Colon (tissue), 2 donors: Measurements from ENCODE around the gene DRD4.

ENCODE experiments used
- FAIRE-seq: peaks from 2 replicates; lab custom pipeline; 2012; peaks lifted over from hg19 to GRCh38; lab: Jason Lieb, UNC
- donor health status: control.
- donor health status: control.

The DRD4 gene

DNA sequence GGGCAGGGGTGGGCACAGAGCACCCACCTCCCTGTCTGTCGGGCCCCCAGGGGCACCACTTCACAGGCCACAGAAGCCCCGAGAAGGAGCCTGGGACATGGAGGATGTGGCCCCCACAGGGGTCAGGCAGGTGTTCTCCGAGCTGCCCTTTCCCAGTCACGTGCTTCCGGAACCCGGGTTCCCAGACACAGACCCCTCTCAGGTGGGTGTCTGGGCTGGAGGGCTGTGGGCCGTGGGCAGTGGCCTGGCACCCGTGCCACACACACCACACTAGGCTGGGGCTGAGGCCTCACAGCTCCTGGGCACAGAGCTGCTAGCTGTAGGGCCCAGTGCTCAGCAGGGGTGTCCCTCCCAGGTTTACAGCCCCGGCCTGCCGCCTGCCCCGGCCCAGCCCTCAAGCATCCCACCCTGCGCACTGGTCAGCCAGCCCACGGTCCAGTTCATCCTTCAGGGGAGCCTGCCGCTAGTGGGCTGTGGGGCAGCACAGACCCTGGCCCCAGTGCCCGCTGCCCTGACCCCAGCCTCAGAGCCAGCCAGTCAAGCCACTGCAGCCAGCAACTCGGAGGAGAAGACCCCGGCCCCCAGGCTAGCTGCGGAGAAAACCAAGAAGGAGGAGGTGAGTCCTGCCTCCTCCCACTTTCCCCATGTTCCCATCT is 26.8 kb upstream of the DRD4 start:
- no peak for FAIRE-seq

DNA sequence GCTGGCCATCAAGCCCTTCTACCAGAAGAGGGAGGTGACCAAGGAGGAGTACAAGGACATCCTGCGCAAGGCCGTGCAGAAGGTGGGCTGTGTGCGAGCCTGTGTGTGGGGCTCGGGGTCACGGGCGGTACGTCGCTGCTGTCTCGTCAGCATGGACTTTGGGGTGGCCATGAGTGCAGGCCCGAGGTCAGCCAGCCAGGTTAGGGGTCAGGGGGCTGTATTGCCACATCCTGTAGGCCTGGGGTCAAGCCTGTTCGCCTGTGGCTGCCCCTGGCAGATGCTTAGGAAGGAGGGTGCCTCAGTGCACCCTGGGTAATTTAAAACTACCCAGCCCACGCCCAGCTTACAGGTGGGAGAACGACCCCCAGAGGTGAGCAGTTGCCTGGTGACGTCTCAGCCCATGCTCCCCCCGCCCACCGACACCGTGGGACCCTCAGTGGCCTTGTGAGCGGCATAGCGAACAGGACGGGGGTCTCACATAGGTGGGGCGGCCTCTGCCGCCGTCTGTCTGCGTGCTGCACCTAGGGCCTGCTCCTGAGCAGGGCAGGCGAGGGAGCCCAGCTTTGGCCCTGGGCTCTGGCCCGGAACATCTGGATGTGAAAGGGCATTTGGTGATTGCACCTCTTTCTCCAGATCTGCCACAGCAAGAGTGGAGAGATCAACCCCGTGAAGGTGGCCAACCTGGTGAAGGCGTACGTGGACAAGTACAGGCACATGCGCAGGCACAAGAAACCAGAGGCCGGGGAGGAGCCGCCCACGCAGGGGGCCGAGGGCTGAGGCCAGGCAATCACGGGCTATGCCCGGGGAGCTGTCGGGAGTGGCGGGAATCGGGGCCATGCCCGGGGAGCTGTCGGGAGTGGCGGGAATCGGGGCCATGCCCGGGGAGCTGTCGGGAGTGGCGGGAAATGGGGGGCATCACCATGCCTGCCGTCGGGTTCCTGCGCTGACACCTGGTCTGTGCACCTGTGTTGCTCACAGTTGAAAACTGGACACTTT is 25.8 kb upstream of the DRD4 start:
- FAIRE-seq: no peak

DNA sequence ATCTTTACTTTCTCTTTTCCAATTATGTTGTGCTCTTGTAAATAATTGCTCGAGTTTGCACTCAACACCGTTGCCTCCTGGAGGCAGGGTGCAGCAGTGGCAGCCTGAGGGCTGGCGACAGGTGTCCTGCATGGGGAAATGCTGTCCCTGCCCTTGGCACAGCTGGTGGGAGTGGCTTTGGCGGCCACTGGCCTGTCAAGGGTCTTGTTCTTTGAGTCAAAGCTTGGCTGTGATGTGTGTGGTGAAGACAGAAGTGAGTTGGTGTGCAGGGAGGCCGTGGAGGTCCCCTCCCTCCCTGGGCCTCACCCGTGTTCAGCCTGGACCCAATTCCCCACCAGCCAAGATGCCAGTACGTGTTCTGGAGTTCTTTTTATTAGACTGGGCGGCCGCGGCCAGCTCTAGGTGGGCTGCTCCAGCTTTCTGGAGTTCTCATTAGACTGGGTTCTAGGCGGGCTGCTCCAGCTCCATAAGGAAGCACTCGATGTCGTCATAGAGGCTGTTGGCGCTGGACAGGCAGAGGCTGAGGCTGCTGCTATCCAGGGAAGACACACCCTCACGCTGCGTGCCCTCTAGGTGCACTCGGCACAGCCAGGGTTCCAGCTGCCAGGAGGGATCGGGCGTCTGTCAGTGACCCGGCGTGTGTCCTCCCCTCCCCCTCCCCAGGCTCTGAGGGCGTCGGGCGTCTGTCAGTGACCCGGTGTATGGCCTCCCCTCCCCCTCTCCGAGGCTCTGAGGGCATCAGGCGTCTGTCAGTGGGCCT is 24.7 kb upstream of the DRD4 start:
- FAIRE-seq: no peak

DNA sequence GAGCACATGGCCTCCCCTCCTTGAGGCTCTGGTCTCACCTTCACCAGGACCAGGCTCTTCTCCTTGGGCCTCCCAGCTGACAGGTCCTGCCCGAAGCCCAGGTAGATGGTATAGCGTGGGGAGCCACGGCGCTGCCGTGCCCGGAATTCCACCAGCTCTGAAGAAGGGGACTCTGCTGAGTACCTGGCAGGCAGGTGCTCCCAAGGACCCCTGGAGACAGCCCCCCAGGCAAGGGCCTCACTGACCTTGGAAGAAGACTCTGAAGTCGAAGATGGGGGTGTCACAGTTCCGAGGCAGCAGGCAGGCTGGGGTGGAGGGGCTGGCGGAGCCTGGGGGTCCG is 24.1 kb upstream of the DRD4 start:
- no peak for FAIRE-seq

DNA sequence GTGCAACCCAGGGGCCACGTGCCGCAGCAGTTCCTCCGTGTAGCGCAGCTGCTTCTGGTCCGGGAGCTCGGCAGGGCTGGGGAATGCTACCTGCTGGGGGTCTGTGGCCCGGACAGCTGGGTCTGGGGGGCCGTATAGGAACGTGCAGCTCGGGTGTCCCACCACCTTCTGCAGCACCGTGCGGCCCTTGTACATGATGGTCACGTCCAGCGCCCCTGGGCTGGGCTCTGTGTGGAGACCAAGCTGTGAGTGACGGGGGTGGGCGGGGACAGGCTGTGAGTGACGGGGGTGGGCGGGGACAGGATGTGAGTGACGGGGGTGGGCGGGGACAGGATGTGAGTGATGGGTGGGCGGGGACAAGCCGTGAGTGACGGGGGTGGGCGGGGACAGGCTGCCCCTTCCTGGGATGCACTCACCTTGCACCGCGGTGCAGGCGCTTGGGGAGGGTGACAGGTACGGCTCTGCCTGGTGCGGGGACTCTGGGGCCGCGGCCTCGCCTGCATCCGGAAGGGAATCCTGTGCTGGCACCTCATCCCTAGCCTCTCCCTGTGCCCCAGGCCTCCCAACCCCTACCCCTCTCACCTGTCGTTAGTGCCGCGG is 23.6 kb upstream of the DRD4 start:
- FAIRE-seq: no peak

DNA sequence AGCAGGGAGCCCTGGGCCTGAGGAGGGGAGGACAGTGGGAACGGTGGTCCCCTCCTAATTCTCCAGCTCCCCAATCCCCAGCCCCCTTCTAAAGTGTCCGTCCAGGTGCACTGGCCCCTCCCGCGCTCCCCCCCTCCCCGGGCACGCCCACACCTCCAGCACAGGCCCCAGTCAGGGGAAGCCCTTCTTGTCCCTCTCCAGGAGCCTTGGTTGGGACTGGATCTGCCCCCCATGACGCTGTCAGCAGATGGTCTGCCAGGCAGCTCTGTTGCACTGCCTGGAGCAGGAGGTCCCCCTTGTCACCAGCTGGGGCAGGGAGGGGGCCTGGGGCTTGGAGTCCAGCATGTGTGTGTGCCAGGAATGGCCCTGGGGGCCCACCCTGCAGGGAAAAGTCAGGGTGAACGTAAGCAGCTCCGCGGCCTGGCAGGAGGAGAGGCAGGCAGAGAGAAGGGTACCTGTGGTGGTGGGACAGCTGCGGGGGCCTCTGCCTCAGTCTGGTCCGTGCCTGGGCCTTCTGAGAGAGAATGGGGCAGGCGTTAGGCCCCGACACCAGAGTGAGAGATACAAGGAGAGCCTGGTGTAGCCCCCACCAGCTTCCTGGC is 22.9 kb upstream of the DRD4 start:
- no peak for FAIRE-seq

DNA sequence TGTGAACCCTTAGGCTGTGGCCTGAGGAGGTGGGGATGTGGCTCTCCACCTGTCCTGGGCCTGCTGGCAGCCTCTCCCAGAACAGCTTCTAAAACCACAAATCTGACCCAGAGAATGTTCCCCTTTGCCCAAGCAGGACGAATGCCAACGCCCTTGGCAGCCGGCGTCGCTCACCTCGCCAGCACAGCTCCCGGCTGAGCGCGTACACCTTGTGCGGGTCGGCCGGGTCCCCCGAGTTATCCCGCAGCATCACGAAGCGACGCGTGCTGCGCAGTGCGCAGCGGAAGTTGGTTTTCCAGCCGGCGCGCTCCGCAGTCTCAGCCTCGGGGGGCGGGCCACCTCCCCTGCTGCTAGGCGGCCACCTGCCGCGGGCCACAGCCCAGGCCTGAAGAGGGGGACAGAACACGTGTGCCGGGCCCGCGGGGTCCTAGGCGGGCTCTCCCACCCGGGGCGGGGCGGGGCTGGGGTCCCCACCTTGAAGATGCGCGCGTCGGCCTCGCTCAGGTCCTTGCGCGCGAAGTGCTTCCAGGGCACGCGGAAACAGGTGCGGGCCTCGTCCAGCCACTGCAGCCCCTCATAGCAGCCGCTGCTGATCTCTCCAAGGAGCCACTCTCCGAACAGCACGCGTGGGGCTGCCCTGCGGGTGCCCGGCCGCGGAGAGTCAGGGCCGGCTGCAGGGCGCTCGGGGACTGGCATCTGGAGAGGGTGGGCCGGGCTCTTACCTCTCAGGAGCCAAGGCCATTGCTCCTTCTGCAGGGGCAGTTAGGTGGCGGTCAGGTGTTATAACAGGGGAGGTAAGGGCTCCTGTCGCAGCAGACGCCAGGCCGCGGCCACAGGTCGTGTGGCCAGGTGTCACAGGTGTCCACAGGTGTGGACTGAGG is 22.2 kb upstream of the DRD4 start:
- no peak for FAIRE-seq

DNA sequence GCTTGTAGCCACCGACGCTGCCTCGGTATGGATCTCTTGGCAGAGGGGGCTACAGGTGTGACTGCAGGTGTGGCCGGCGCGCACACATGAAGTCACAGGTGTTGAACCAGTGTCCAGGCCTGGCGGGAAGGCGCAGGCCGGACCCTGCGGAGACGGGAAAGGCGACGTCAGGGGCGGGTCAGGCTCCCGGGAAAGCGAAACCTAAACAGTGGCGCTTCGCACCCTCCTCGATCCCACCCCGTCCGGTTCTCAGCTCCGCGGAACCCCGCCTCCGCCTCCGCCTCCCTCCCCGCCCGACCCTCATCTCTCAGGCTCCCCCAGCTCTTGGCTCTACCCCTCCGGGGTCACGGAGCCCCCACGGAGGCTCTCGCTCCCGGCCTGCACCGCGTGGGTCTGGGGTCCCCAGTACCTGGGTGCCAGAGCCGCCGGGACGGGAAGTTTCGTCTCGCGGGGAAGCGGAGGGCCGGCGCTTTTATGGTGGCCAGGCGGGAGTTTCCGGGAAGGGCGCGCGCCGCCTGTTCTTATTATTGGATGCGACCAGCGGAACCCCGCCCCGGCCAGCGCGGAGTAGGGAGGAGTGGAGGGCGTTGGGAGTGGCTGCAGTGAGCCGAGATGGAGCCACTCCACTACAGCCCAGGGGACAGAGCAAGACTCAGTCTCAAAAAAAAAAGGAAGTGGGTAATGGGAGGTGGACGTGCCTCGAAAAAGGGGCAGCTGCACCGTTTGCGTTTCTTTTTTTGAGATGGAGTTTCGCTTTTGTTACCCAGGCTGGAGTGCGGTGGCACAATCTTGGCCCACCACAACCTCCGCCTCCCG is 21.4 kb upstream of the DRD4 start, which contains the start of gene IRF7:
Gene IRF7, minus strand, starts transcription at position 447 of the 816 bp plus-strand sequence. CDS start 586 bp downstream, outside the sequence.
- FAIRE-seq: no peak

DNA sequence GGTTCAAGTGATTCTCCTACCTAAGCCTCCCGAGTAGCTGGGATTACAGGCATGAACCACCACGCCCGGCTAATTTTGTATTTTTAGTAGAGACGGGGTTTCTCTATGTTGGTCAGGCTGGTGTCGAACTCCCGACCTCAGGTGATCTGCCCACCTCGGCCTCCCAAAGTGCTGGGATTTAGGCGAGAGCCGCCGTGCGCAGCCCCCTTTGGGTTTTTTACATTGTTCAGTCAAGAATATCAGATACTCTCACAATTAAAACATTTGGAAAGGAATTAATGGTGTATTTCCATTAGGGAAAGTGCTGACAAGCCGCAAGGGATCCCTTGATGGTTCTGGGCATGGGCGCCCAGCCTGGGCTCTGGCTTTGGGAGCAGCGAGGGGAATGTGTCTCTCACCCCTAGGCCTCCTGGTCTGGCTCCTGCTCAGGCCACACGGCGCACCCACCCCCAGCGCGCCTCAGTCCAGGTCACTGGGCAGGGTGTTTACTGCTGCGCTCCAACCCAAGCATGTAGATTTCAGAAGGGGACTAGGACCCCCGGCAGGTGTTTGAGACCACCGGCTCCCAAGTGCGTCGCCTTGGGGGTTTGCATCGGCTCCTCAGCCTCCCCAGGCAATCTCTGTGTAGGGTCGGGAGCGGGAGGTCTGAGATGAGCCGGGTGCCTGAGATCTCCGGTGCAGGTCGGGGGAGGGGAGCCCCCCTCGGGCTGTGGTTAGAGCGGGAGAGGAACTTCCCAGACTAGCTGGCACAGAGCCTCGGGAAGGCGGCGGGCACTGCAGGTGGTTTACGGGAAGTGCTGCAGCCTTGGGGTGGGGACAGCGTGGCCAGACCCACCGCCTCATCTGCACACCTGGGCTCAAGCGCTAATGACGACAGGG is 20.5 kb upstream of the DRD4 start:
- no peak for FAIRE-seq

DNA sequence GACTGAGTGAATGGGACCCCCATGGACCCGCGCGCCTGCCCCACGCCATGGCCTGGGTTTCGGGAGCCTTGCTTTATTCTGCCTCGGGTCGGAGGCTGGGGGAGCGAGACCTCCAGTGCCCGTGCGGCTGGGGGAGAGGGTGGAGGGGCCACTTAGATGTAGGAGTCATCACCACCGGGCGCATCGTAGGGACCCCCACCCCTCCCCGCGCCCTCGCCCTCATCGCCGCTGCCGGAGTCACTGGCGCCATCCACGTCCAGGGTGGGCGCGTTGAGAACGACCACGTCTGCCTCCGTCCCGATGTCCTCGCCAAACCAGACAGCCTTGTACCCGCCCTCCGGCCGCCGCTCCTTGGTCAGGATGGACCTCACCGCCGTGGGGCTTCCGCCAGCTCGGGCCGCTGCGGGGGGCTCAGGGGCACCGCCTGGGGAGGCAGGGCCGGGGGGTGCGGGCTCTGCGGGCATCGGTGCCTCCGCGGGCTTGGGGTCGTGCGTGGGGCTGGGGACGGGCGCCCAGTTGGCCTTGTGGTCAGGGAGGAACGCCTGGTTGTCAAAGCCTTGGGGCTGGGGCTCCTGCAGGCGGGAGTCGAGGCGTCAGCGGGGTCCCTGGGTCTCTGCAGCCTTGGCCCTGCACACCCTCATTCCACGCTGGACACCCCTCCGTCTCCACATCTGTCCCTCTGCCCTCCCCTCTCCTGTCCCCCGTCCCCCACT is 19.7 kb upstream of the DRD4 start:
- no peak for FAIRE-seq

DNA sequence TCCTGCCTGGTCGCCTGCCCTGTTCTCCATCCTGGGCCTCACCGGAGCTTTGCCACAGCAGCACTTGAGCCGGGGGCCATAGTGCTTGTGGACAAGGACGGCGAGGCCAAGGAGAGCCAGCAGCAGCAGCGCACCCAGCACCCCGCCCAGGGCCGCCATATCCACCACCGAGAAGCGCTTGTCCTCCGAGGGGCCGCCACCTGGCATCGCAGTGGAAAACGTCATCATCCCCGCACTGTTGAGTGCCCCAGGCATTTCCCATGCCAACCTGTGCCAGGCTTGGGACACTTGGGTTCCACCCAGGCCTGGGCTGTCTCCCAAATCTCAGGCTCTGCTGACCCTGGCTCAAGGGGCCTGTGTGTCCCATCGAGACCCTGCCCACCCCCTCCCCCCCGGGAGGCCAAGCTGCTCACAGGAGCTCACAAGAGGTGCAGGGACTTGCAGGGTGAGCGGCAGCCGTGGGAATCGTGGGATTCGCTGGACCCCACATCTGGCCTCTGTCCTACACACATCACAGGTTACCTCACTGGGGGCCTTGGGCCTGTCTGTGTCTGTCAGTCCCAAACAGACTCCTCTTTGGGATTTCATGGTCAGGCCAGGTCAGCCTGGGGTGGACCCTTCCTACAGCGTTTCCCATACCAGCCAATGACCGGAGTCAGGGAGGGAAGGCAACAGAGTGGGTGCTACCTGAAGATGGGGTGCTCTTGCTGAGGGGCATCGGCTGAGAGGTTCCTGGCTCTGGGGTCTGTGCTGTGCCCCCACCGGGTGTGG is 19.0 kb upstream of the DRD4 start:
- FAIRE-seq: no peak

DNA sequence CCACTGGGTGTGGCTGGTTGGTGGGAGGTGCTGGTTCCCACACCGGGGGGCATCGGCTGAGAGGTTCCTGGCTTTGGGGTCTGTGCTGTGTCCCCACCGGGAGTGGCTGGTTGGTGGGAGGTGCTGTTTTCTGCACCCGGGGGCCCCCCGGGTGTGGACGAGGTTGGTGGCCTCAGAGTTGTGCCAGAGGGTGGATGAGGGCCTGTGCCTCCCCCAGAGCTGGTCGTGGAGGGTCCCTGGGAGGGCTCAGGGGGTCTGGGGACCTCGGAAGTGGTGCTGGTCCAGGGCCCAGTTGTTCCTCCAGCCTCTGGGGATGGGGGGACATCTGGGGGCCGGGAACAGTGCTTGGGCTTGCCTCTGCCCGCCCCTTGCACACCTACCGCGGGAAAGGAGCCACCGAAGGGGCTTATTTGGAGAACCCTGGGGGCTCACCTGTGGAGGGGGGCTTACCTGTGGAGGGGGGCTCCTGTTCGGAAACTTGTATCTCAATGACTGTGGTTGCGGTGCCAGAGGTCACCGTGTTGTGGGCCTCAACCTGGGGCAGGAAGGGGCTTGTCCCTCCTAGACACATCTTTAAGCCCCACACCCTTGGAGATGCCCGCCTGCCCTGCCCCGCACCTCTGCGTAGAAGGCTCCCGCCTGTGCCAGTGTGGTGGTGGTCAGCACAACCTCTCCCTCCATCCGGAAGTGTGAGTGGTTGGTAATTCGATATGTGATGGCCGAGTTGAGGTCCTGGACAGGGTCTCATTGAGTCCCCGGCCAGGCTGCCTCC is 18.0 kb upstream of the DRD4 start:
- no peak for FAIRE-seq

DNA sequence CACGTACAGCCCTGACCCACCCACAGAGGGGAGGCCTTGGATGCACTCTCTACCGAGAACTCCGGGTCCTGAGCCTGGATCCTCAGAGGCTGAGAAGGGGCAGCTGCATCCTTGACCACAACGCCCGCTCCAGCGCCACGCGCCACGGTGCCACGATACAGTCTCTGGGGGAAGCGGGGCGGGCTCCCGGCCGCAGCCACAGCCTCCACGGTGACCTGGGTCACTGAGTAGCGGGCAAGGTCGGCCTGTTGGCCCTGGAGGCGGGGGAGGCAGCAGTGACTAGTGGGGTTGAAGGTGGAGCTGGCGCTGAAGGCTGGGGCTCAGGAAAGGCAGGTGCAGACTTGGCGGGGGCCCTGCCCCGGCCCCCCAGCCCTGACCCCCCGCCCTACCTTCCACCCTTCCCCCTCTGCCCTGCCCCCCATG is 17.4 kb upstream of the DRD4 start:
- FAIRE-seq: no peak

DNA sequence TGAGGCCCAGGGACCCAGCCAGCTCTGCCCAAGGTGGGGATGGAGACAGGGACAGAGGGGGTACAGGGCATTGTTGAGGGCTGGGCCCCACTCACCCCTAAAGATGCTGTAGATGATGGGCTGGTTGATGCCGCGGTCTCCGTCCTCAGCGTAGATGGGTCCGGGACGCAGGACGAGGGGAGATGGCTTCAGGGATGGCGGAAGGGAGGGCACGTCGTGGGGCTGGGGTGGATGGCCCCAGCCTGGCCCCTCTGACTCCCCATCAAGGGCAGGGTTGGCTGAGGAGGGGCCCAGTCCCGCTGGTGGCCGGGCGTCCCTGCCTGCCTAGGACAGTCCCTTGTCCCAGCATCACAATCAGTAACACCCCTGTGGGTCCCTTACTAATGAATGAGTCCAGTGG is 16.9 kb upstream of the DRD4 start:
- no peak for FAIRE-seq

DNA sequence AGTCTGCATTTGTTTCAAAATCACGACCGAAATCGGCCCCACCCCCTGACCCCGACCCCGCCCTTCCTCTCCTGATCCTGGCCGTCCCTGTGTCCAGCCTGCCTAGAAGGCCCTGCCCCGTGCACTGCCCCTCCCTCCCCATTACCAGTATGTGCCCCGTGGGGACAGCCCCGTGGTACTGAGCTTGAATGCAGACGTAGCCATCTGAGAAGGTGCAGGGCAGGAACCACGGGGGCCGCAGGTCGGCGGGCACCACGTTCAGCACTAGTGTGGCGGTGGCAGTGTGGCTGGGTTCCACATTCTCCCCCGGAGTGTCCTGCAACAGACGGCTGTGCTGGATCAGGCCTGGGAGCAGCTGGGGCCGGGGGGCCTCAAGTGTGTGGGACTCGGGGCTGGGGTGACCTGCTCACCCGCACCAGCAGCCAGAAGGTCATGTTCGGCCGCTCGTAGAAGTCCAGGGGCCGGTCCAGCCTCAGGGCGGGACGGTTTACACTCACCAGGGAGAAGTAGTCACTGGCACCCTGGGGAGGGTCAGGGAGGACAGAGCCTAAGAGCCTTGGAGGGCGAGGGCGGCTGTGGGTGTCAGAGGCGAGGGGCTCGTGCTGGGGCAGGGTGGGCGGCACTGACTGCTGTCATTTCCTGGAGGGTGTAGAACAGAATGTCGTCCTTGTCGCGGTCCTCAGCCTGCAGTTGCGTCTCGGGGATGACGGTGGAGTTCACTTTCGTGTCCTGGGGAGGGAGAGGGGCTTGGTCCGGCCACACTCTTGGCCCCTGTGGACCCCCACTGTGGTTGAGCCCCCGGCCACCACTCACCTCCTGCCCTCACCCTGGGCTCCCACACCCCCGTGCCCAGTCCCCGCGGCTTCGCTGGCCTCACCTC is 15.9 kb upstream of the DRD4 start:
- FAIRE-seq: no peak

DNA sequence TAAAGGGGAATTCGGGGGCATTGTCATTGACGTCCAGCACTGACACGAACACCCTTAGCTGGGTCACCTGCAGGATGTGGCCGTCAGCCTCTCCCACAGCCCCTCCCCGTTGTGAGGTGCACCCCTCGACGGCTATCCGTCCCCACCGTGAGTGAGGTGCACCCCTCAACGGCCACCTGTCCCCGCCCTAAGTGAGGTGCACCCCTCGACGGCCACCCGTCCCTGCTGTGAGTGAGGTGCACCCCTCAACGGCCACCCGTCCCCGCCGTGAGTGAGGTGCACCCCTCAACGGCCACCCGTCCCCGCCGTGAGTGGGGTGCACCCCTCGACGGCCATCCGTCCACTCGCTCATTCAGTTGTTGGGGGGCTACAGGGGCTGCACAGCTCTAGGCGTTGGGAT is 15.2 kb upstream of the DRD4 start:
- no peak for FAIRE-seq
